GM21515 (cell line): ENCODE data around the gene STAMBP.
"Not testable (repeated sequence)": the region's sequence is repeated elsewhere in the genome, so short reads cannot be mapped to it uniquely, and the experiment has no call there.

Experiments used
- ATAC-seq: cut with Tn5 transposase; IDR thresholded peaks from one replicate; pipeline ENCODE4 v1.9.1; 2021; ENCODE audit not compliant: unreplicated experiment

The STAMBP gene

DNA sequence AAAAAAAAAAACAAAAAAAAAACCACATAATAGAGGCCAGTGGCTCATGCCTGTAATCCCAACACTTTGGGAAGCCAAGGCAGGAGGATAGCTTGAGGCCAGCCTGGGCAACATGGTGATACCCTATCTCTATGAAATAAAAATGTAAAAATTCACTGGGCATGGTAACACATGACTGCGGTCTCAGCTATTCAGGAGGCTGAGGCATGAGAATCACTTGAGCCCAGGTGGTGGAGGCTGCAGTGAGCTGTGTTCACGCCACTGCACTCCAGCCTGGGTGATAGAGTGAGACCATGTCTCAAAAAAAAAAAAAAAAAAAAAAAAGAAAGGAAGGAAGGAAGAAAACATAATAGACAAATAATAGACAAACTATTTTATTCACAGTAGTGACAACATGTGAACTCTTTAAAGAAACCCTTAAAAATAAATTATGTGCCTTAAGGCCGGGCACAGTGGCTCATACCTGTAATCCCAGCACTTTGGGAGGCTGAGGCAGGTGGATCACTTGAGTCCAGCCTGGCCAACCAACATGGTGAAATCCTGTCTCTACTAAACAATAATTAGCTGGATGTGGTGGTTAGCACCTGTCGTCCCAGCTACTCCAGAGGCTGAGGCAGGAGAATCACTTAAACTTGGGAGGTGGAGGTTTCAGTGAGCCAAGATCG is 75.3 kb downstream of the STAMBP start:
- ATAC-seq = not testable (repeated sequence)

DNA sequence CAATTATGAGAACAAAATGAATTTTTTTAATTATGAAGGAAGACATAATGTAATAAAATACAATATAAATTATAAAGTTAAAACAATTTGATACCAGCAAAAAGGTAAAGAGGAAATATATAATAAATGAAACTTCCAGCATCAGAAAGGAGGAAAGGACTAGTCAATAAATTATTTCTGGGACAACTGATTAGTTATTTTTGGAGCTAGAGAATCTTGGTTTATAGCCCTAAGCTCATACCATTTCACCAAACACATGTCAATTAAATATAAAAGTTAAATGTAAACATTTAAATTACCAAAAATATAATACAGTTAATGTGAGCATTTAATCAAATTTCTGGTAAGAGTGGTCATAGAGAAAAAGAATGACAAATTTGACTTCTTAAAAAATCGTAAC is 76.2 kb downstream of the STAMBP start:
- no peak for ATAC-seq

- no peak for ATAC-seq
These were observed 78.2 kb downstream of the STAMBP start for GRCh38 chr2:73906847-73907505.

DNA sequence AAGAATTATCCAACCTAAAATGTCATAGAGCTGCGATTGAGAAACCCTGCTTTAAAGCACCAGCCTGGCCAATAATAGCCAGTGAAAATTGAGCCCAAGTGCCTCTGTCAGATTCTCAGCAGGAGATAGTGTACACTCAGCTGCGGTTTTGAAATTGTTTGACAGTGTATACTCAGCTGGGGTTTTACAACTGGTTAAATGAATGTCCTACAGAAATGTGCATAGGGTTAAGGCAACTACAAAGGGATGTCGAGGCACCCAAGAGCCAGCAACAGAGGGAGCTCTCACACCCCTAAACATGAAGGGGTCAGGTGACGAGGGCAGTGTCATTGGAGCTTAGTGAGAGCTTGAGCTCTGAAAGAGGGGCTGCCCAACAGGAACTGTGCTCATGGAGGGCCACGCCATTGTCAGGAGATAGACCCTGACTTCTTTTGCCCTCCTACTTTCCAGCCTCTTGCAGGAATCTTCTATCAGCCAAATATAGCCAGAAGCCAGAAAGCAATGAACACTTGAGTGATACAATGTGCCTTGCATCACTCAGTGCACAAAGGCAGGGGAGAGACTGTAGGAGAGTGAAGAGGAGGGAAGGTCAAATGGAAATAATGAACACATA is 79.2 kb downstream of the STAMBP start:
- no peak for ATAC-seq

- no peak for ATAC-seq
These were observed 80.2 kb downstream of the STAMBP start for GRCh38 chr2:73908689-73909652.

DNA sequence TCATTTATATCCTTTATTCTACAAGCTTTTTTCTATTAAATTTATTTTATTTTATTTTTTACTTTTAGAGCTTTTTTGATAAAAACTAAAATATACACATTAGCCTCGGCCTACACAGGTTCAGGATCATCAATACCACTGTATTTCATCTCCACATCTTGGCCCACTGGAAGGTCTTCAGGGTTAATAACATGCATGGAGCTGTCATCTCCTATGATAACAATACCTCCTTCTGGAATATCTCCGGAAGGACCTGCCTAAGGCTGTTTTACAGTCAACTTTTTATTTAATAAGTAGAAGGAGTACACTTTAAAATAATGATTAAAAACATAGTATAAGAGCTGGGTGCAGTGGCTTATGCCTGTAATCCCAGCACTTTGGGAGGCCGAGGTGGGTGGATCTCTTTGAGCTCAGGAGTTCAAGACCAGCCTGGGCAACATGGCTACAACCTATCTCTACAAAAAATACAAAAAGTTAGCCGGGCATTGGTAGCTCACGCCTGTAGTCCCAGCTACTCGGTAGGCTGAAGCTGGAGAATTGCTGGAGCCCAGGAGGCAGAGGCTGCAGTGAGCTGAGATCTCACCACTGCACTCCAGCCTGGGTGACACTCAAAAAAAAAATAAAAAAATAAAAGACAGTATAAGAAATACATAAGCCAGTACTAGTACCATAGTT is 82.2 kb downstream of the STAMBP start:
- ATAC-seq = no peak

DNA sequence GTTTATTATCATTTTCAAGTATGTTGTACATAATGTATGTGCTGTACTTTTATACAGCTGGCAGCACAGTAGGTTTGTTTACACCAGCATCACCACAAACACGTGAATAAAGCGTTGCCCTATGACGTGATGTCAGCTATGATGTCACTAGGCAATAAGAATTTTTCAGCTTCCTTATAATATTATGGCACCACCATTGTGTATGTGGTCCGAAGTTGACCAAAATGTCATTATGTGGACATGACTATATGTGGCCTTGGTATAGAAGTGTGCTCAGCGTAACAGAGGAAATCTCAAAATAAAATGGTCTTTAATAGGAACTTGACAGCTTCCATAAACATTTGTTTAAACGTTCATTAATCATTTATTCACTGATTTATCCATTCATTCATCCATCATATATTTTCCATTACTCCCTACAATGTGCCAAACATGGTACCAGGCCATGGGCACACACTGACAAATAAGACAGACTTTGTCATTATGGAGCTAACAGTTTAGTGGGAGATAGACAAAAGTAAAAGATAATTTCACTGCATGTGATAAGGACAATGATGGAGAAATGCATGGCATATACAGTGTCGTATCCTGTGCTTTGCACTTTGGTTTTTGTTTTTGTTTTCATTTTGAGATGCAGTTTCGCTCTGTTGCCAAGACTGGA is 82.9 kb downstream of the STAMBP start:
- ATAC-seq = no peak

DNA sequence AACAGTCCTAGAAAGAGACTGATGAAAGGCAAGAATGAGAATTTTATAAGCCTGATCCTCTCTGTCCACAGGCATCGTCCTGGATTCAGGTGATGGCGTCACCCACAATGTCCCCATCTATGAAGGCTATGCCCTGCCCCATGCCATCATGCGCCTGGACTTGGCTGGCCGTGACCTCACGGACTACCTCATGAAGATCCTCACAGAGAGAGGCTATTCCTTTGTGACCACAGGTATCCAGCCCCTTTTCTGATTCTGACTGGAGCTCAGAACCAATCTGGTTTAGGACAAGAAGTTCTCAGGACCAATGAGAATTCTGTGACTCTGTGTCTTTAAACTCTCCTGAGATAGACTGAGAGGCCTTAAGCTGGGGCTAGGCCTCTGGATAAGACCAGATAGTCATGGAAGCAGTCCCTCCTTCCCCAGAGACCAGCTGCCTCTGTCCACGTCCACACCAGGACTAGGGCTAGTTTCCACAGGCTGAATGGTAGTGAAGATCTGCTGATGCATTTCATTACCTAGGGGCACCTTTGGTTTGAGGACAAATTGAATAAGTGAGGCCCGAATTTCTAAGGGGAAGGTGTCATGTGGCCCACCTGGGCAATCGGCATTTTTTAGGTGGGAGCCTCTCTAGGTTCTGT is 84.8 kb downstream of the STAMBP start:
- ATAC-seq = no peak

GRCh38 chr2:73914667-73915066 is 85.9 kb downstream of the STAMBP start:
- ATAC-seq = no peak

DNA sequence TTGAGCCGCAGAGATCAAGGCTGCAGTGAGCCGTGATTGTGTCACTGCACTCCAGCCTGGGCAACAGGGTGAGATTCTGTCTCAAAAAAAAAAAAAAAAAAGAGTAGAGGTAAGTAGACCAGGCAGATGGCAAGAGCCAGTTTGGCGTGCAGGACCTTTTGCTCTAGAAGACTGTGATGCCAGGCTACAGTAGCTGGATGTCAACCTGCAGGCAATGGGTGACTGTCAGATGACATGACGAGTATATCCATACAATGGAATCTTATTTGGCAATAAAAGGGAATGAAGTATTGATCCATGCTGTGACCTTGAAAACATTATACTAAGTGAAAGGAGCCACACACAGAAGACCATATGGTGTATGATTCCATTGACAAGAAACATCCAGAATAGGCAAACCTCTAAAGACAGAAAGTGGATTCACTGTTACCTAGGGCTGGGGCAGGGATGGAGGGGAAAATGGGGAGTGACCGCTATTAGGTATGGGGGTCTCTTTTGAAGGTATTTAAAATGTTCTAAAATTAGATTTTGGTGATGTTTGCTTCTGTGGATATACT is 86.8 kb downstream of the STAMBP start:
- ATAC-seq = no peak

DNA sequence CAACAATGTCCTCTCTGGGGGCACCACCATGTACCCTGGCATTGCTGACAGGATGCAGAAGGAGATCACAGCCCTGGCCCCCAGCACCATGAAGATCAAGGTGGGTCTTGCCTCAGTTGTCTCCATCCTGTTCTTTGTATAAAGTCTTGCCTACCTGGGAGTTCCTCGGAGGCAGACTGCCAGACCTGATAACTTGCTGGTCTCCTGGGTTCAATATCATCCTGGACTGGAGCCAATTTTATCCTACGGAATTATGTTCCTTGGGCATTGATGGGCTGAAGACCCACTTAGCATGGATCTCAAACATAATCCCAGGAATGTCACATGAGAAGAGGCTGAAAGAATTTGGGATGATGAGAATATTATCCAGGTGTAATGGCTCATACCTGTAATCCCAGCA is 87.9 kb downstream of the STAMBP start:
- ATAC-seq = no peak

DNA sequence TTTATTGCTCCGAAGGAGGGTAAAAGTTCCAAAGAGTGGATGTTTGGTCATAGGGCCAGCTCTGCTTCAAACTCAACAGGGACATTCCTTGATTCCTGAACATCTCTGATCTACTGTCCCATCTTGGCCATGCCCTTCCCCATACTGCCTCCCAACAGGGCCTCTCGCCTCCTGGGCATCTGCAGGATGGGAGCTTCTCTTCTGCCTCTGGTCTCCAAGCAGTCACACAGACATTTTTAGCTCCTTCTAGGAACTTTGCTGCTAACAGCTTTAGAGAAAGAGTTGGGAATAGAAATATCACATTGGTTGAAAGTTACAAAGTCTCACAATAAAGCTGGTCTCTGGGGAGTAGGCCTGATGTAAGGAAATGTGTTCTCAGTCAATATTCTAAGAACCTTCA is 88.5 kb downstream of the STAMBP start:
- no peak for ATAC-seq

GRCh38 chr2:73917696-73918207 is 89.0 kb downstream of the STAMBP start:
- no peak for ATAC-seq

- ATAC-seq = no peak
These were observed 90.1 kb downstream of the STAMBP start for GRCh38 chr2:73918856-73919255.

DNA sequence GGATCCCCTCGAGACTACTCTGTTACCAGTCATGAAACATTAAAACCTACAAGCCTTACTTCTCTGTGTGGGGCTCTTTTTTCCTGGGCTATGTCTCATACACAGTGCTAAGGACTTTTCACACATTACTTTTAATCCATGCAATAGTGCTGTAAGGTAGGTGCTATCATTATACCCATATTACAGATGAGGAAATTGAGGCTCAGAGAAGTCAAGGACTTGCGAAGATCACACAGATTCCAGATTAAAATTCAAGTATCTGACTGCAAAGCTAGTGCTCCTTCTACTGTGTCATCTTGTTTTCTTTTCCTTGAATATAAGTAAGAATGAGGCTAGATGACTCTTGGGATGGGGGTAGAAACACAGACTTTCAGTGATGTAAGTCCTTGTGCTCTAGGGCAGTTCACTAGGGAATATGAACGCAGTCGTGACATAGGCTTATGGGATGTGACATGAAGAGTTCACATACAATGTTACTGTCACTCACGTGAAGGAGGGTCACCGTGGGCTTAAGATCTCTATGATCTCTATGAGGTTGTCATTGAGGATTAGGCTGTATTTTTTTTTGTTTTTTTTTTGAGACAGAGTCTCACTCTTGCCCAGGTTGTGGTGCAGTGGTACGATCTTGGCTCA is 91.0 kb downstream of the STAMBP start:
- no peak for ATAC-seq

GRCh38 chr2:73920577-73921545 is 92.1 kb downstream of the STAMBP start:
- ATAC-seq = no peak

DNA sequence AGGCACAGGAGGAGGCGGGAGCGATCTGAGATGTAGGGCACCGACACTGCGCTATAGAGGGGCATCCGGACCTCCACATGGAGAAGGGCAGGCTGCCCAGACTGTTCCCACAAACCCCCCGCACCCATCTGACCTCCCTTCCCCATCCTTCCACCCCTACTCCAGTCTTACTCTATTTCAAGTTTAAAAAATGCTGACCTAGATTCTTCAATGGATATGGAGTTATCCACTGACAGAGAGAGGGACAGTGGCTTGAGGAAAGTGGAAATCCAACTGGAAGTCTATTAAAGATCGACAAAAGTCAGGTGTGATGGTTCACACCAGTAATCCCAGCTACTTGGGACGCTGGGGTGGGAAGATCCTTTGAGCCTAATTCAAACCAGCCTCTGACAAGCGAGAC is 92.8 kb downstream of the STAMBP start:
- no peak for ATAC-seq

GRCh38 chr2:73922681-73923080 is 93.9 kb downstream of the STAMBP start:
- ATAC-seq = no peak
